HG02973 (cell line): Measurements from ENCODE around the gene KMT2E.
A peak's percentile ranks its signal among the peaks of the same experiment; 100 is the strongest.
"Not testable (repeated sequence)": the region's sequence is repeated elsewhere in the genome, so short reads cannot be mapped to it uniquely, and the experiment has no call there.

ENCODE experiments used
- ATAC-seq: cut with Tn5 transposase; IDR thresholded peaks from one replicate; pipeline ENCODE4 v1.9.1; 2021; ENCODE audit warnings: moderate library complexity; ENCODE audit not compliant: unreplicated experiment

KMT2E gene

DNA sequence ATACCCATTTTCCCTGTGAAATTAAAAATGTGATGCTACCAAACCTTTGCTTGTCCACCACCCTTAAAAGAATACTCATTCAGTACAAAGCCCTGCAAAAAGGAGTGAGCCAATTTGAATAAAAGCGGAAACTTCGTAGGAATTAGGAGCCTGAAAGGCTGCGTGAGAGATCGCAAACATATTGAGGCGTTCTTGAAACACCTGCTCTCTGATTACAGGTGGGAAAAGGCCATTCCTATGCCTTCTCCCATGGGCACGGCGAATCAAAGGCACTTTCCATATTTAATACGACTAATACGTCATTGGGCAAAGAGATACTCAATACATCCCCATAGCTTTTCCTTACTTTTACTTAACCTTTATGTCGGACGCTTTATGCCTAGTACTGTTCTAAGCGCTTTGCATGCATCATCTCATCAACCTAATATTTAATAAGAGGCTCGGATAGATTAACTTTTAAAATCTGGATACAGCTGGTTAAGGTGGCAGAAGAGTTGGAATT, 30.9 kb upstream of the KMT2E start:
- no peak for ATAC-seq

DNA sequence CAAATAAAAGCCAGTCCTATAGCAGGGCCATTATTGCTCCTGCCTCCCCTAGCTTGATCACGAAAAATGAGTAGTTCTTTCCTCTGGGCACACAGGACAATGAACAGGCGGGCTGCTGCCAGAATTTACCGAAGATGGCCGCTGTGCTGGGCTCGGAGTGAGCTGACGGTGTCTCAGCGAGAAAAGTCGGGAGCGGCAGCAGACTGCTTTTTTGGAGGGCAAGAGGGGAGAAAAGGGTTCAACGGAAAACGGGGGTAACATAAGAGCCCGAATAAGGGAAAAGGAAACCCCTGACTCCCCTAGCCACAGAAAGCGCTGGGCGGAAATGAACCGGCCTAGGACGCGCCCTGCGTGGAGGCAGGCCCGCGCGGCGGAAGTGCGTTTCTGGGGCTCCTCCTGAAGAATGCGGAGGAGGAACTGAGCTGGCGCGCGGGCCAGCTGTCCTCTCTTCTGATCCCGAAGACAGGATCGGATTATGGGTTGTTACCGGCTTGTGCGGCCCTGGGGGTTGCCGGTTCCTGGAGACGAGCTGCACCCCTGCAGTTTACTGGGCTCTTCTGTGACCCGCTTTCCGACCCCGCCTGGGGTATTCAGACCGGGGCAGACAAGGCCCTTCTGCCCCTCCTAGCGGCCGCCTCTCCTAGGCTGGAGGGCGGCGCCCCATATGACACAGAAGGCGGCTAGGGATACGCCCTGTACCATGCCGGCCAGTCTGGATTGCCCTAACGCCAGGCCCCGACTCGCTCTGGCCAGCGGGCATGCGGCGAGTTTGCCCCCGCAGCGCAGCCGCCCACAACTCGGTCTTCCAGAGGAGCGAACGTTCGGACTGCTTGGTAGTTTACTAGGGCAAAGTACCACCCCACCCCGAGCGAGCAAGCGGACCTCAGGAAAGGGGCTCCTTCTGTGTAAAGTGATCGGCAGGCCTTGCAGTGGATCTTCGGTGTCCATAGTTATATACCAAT, 30.1 kb upstream of the KMT2E start:
- peak; percentile 78 for ATAC-seq

DNA sequence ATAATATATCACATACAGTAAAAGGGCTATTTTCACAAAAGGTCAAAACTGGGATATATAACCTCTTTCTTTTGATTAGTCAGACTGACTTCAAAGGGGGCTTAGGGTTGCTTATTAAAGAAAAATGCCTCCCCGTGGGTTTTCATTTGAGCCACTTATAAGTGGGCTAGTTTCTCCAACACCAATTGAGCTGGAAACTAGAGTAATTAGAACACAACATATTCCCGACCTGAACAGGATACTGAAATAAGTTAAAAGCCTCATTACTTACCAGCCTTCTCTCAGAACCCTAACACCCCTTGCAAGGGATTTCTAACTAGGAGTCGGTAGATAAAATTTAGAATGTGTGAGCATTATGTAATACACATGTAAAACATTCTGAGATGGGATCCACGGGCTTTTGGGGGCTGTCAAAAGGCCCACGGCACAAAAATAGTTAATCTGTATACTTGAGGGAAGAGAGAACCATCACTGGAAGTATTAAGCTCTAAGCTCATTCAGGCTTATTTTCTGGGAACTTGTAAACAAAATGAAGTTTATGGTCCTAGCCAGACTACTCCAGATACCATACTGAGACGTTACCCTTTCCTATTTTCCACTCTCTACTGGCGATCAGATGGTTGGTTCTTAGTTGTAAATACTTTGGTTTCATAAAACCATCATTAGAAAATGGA, 29.3 kb upstream of the KMT2E start:
- ATAC-seq = no peak

DNA sequence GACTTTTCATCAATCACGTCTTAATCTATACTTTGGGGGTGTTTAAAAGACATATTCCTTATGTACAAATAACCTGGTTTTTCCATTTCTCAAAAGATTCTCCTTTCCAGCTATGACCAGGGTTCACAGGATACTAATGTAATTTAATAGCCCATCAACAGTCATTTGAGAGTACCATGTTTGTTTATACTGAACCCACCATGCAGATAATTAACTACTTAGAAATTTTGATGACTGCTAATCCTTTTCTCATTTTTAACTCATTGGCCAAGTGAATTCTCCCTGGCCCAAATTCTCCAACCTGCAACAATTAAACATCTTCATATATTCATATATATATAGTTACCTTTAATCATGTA, 28.8 kb upstream of the KMT2E start:
- no peak for ATAC-seq

DNA sequence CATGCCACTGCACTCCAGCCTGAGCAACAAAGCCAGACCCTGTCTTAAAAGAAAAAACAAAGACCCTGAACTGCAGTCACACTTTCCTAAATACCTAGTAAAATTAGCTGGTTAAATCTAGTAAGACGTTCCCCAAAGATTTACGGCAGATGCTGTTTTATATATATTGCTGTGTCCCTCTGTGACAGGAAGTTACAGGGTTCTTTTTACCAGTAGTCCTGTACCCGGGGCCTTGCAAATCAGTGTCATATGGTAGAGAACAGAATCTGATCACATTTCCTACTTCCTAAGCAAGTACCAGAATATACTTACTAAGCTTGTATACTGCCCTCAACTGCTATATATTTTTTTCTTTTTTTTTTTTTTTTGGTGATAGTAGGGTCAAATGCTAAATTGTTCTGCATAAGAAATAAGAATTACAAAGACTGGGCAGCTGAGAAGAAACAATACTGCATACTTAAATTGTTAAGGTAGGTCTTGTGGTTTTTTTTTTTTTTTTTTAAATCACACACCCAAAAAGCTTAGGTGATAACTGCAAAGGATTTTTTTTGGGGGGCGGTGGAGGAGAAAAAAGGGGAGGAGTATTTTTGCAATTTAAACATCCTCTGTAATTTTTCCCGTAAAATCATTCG, 27.3 kb upstream of the KMT2E start:
- ATAC-seq = no peak

DNA sequence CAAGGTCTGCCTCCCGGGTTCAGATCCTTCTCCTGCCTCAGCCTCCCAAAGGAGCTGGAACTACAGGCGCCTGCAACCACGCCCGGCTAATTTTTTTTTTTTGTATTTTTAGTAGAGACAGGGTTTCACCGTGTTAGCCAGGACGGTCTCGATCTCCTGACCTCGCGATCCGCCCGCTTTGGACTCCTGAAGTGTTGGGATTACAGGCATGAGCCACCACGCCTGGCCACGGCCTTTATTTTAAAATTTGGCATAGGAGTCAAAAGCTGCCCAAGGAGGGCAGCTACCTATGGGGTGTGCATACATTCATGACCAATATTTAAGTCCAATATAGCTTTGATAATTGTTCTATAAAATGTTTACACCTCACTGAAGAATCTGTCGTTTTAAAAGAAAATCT, 26.6 kb upstream of the KMT2E start:
- ATAC-seq = not testable (repeated sequence)

DNA sequence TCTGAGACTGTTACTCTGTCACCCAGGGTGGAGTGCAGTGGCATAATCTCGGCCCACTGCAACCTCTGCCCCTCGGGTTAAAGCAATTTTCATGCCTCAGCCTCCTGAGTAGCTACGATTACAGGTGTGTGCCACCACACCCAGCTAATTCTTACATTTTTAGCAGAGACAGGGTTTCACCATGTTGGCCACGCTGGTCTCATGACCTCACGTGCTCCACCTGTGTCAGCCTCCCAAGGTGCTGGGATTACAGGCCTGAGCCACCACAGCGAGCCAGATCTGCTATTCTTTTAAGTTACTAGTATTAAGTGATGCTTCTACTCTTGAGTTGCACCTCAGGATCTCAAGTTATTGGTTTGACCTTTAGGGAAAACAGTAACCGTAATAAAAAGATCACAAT, 23.0 kb upstream of the KMT2E start:
- ATAC-seq = no peak

DNA sequence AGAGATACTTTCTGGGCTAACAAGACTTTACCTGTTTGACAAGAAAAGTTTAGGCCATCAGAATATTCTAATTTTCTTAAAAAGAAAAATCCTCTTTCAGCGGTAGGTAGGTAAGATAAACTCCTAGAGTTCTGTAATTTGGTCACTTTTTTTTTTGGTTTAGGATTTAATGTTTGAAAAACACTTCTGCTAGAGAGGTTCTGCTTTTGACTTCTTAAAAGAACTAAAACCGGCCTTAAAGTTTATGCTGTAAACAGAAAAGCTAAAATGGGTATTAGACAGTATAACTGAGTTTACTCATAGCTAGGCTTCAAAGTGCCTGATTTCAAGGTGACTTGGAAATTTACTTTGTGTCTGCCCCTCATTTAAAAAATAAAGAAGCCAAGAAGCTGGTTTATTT, 21.7 kb upstream of the KMT2E start:
- no peak for ATAC-seq

DNA sequence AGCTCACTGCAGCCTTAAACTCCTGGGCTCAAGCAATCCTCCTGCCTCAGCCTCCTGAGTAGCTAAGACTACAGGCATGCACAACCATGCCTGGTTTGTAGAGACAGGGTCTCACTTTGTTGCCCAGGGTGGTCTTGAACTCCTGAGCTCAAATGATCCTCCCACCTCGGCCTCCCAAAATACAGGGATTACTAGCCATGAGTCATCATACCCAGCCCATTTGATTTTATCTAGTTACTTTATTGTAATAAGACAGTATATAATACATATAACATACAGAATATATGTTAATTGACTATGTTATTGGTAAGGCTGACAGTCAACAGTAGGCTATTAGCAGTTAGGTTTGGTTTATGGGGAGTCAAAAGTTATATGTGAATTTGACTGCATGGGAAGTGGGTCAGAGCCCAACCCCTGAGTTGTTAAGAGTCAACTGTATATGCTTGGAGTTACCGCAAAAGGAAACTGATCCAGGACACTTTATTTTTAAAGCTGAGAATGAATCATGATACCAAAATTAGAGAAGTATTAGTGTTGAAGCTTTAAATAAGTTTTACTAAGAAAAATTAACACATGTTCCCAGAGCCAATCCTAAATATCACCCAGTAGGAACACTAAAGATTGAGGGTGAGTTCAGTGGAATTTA, 20.7 kb upstream of the KMT2E start:
- ATAC-seq = no peak

DNA sequence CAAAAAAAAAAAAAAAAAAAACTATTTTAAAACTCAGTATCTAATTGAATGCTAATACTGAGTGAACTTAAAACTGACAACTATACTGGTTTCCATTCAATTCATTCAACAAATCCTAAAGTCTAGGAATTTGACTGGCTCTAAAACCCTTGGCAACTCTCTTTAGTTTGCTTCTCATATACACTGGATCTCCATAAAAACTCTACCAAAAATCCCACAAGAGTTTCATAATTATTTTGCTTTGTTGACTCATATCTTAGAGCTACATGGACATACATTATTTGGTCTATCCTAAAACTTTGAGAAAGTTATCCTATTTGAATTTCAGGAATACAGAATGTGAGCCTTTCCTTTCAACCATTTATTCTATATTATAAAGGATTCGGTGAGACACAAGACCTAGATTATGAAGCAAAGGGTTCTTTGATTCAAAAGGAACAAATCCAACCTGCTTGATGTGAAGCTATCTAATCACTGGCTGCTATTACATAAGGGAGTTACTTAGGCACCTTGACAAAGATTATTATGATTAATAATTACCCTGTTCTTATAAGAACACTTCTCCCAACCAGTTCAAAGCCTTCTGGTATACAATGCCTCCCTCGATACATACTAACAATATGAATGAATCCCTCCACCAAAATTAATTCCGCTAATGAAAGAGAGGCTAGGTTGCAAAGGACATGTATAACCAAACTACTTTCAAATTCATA, 15.8 kb upstream of the KMT2E start:
- ATAC-seq = no peak

DNA sequence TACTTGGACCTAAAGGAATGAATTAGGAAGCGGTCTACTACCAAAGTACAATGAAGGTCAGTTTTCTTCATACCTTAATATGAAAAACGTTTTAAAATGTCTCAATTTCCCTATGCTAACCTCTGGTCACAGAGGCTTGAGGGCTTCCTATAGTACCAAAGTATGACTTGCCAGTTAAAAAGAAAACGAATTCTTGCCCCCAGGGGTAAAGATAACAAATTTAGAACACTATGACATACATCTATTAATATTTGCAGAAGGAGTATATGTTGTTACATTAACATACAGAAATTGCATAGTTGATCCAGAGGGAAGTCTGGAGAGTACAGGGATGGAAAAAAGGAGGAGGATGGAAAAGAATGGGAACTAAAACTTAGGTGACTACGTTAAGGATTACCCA, 13.8 kb upstream of the KMT2E start:
- ATAC-seq = no peak

DNA sequence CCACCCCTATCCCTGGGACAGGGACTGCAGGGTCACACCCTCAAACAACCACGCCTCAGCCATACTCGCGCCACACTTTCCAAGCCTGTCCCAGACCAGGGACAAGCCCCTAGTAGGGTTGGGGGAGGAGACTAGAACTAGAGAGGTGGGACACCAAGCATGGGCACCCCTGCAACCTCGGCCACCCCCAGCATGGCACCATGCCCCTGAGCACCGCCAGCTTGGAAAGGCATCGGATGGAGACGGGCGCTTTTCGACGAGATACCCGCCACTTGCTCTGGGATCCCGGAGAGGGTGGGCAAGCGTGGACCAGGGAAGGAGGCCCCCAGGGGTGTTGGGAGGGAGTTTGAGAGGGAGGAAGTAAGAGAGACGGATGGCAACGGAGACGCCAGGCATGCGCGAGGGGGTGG, 13.1 kb upstream of the KMT2E start:
- no peak for ATAC-seq

DNA sequence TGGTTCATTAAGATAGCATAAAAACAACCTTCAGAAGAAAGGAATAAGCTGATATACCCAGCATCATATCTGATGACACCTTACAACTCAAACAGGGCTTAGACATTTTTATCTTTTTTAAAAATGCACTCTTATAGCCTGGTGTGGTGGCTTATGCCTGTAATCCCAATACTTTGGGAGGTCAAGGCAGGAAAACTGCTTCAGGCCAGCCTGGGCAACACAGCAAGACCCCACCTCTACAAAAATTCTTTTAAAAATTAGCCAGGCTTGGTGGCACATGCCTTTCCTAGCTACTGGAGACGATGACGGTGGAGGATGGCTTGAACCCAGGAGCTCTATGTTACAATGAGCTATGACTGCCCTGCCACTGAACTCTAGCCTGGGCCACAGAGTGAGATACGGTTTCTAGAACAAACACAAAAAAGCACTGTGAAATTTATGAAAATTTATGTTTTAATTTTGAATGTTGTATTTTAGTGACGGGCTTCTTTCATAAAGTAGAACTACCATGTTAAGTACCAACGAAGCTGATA, 12.3 kb upstream of the KMT2E start:
- no peak for ATAC-seq

DNA sequence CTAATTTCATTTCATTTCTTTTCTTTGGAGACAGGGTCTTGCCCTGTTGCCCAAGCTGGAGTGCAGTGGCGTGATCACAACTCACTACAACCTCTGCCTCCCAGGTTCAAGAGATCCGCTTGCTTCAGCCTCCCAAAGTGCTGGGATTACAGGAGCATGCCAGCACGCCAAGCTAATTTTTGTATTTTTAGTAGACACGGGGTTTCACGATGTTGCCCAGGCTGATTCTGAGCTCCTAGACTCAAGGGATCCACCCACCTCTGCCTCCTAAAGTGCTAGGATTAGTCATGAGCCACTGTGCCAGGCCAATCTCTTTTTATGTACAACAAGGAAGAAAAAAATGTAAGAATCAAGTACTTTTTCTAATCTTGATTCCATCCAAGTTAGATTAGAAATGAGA, 10.7 kb upstream of the KMT2E start:
- ATAC-seq = no peak

DNA sequence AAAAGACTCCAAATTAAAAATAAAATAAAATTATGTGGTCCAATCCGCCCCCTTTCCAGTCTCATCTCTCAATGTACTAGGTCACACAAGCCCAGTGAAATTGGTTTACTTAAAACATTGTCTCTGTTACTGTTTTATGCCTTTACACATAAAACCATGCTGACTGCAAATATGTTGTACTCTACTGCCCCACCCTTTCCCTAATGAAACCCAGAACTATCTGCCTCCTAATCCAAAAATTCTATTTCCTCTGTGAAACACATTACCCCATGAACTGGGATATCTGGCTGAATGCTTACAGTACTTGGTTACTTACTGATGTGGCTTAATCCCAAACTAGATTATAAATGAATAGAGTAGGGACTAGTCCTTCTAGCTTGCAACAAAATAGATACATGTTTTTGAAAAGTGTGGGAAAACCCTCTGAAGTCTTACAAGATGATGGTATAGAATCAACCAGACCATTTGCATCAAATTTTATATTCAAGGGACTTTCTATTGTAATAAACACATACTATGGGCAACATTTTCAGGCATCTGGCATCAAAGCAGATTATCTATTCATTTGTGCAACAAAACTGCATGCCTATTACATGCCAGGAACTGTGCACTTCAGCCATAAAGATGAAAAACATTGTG, 10.0 kb upstream of the KMT2E start:
- ATAC-seq = no peak

DNA sequence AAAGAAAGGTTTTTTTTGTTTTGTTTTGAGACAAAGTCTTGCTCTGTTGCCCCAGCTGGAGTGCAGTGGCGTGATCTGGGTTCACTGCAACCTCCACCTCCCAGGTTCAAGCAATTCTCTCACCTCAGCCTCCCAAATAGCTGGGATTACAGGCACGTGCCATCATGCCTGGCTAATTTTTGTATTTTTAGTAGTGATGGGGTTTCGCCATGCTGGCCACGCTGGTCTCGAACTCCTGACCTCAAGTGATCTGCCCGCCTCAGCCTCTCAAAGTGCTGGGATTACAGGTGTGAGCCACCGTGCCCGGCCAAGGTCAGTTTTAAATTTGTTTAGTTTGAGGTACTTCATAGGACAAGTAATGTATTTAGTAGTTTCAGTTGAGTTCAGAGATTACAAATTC, 9.0 kb upstream of the KMT2E start:
- ATAC-seq = not testable (repeated sequence)

DNA sequence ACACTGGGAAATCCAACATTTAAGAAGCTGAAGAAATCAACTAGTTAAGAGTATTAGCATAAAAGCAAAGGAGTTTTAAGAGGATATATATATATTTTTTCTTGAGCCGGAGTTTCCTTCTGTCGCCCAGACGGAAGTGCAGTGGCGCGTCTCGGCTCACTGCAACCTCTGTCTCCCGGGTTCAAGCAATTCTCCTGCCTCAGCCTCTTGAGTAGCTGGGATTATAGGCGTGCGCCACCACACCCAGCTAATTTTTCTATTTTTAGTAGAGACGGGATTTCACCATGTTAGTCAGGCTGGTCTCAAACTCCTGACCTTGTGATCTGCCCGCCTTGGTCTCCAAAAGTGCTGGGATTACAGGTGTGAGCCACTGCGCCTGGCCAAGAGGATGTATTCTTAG, 8.5 kb upstream of the KMT2E start:
- ATAC-seq = not testable (repeated sequence)

DNA sequence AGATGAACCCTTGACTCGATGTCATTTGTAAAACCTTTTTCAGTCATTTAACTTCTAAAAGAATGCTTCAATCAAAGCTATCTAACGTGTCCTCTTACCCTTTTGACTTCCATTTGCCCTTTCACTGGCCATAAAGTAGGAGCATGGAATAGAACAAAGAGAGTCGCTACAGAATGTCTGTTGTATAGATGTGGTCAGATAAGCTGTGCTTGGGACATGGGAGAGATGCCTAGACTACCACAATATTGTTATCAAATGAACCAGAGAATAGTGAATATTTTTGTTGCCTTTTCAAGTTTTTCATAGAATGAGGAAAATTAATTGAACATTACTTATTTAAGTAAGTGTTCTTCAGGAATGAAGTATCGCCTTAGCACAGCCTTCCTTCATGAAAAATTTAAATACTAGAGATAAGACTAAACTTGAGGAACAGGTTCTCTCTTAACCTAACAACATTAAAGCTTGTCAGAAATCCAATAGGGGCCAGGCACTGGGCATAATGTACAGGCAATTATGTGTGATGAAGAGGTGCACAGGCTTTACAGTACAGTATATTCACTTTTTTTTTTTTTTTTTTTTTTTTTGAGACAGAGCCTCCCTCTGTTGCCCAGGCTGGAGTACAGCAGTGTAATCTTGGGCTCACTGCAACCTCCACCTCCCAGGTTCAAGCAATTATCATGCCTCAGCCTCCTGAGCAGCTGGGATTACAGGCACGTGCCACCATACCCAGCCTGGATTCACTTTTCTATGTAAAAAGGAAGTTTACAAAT, 7.5 kb upstream of the KMT2E start:
- no peak for ATAC-seq

DNA sequence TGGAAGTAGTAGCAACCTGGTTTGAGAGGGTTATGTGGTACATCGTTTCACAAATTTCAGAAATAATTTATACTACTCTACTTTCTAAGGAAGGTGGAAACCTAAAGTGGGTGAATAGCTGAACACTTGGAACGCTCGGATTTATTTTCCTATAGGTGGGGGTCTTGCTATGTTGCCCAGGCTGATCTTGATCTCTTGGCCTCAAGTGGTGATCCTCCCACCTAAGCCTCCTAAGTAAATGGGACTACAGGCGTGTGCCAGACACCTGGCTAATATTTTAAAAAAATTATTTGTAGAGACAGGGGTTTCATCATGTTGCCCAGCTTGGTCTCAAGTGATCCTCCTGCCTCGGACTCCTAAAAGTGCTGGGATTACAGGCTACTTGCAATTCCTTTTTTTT, 6.7 kb upstream of the KMT2E start:
- ATAC-seq = no peak
